HepG2 (cell line): ENCODE measurements around the gene MRNIP. TPM values are rescaled to one million over a fixed set of nuclear protein-coding genes. Genes with fewer than 3 reads are reported as not detected.

Experiments used
- CREB1 ChIP-seq, 2 experiments: fragments of 450-650 bp in 1 of 2; IDR thresholded peaks; 2 replicates each; pipeline ENCODE4 v1.6.1; 2016 to 2017; ENCODE audit warnings: control low read depth in 1 of 2, mild to moderate bottlenecking in 1 of 2, missing compliant biosample characterization in 1 of 2, missing genetic modification characterization in 1 of 2
- FOXO1 ChIP-seq: sonication (generic); formaldehyde crosslinking; IDR thresholded peaks from 2 replicates; pipeline ENCODE4 v1.4.0; 2020; ENCODE audit warnings: missing genetic modification reagents
- GLI4 ChIP-seq: sonication (generic); formaldehyde crosslinking; IDR thresholded peaks from 2 replicates; pipeline ENCODE4 v1.5.1; 2020; ENCODE audit warnings: missing genetic modification reagents, mild to moderate bottlenecking, moderate library complexity, borderline replicate concordance
- HNRNPL ChIP-seq: fragments of 200-400 bp; formaldehyde crosslinking; IDR thresholded peaks from 2 replicates; pipeline ENCODE4 v1.6.1; 2017; ENCODE audit warnings: mild to moderate bottlenecking, low read depth, low read length
- NAIF1 ChIP-seq: sonication (generic); formaldehyde crosslinking; IDR thresholded peaks from 2 replicates; pipeline ENCODE4 v1.5.0; 2020; ENCODE audit warnings: mild to moderate bottlenecking, missing genetic modification reagents, borderline replicate concordance
- RBAK ChIP-seq: sonication (generic); formaldehyde crosslinking; IDR thresholded peaks from 2 replicates; pipeline ENCODE4 v1.5.1; 2020; ENCODE audit warnings: mild to moderate bottlenecking, missing genetic modification reagents
- REL ChIP-seq: sonication (generic); formaldehyde crosslinking; conservative IDR thresholded peaks from 2 replicates; pipeline ENCODE4 v1.8.0; 2022; ENCODE audit warnings: mild to moderate bottlenecking, missing genetic modification reagents, moderate library complexity
- SP140L ChIP-seq: sonication (generic); formaldehyde crosslinking; IDR thresholded peaks from 2 replicates; pipeline ENCODE4 v1.4.0; 2020; ENCODE audit warnings: missing genetic modification reagents, borderline replicate concordance
- ZNF3 ChIP-seq: IDR thresholded peaks from 2 replicates; pipeline ENCODE4 v1.7.0; 2017; ENCODE audit warnings: inconsistent platforms
- ZNF331 ChIP-seq: sonication (generic); formaldehyde crosslinking; IDR thresholded peaks from 2 replicates; pipeline ENCODE4 v1.4.0; 2020; ENCODE audit warnings: missing genetic modification reagents
- ZNF383 ChIP-seq: sonication (generic); formaldehyde crosslinking; IDR thresholded peaks from 2 replicates; pipeline ENCODE4 v1.4.0; 2020; ENCODE audit warnings: missing genetic modification reagents, mild to moderate bottlenecking, borderline replicate concordance
- ZNF451 ChIP-seq: sonication (generic); formaldehyde crosslinking; IDR thresholded peaks from 2 replicates; pipeline ENCODE4 v1.5.0; 2020; ENCODE audit warnings: mild to moderate bottlenecking, missing genetic modification reagents
- ZNF562 ChIP-seq: sonication (generic); formaldehyde crosslinking; IDR thresholded peaks from 2 replicates; pipeline ENCODE4 v1.8.0; 2022; ENCODE audit warnings: missing genetic modification reagents, borderline replicate concordance
- ZNF83 ChIP-seq: sonication (generic); formaldehyde crosslinking; IDR thresholded peaks from 2 replicates; pipeline ENCODE4 v1.4.0; 2020; ENCODE audit warnings: missing genetic modification reagents, mild to moderate bottlenecking, borderline replicate concordance
- ZNF850 ChIP-seq: sonication (generic); formaldehyde crosslinking; conservative IDR thresholded peaks from 2 replicates; pipeline ENCODE4 v1.9.0; 2021; ENCODE audit warnings: mild to moderate bottlenecking, missing genetic modification reagents
- ZNF878 ChIP-seq: sonication (generic); formaldehyde crosslinking; IDR thresholded peaks from 2 replicates; pipeline ENCODE4 v1.8.1; 2023; ENCODE audit warnings: mild to moderate bottlenecking, missing genetic modification reagents, moderate library complexity
- polyA plus RNA-seq, 8 experiments: library from polyadenylated mRNA; depleted of rRNA in 3 of 8; stranded (reverse) in 7 of 8; unstranded in 1 of 8; fragments of >200 nt; fragmentation: Illumina TruSeq in 4 of 8; extraction: Trizol in 4 of 8; gene quantifications; 2 replicates each; pipeline versions ENCODE4 v1.2.1 to v1.2.3, GENCODE V29; 2011 to 2016; ENCODE audit warnings: low read depth in 4 of 8, missing spikeins in 1 of 8, mixed read lengths in 1 of 8; ENCODE audit not compliant: insufficient read depth in 1 of 8
- total RNA-seq, 5 experiments: library from RNA; depleted of rRNA; stranded (reverse); fragments of >200 nt; fragmentation: Illumina TruSeq; extraction: Trizol; gene quantifications; 2 replicates each; pipeline ENCODE4 v1.2.3, GENCODE V29; 2016; ENCODE audit warnings: low read depth in 1 of 5
- TF ChIP-seq, protein P1 (sequence below): IDR thresholded peaks from 2 replicates; pipeline ENCODE4 v1.4.0; 2020; ENCODE audit warnings: mild to moderate bottlenecking, missing genetic modification reagents
- TF ChIP-seq, protein P2 (sequence below): sonication (generic); formaldehyde crosslinking; IDR thresholded peaks from 2 replicates; pipeline ENCODE4 v1.4.0; 2020; ENCODE audit warnings: mild to moderate bottlenecking, missing genetic modification reagents
- TF ChIP-seq, protein P3 (sequence below): sonication (generic); formaldehyde crosslinking; IDR thresholded peaks from 2 replicates; pipeline ENCODE4 v1.9.0; 2022; ENCODE audit warnings: low read depth, missing genetic modification reagents
- TF ChIP-seq, protein P4 (sequence below): sonication (generic); formaldehyde crosslinking; IDR thresholded peaks from 2 replicates; pipeline ENCODE4 v1.5.0; 2020; ENCODE audit warnings: mild to moderate bottlenecking, missing genetic modification reagents
- TF ChIP-seq, protein P5 (sequence below): sonication (generic); formaldehyde crosslinking; conservative IDR thresholded peaks from 2 replicates; pipeline ENCODE4 v1.4.0; 2020; ENCODE audit warnings: missing genetic modification reagents

MRNIP gene
- total and polyA plus RNA-seq, 2 of the 13 experiments (the other 11 are each of a cell fraction or from before 2014, with no cell fraction given) = 15.5 to 34.1 TPM

DNA sequence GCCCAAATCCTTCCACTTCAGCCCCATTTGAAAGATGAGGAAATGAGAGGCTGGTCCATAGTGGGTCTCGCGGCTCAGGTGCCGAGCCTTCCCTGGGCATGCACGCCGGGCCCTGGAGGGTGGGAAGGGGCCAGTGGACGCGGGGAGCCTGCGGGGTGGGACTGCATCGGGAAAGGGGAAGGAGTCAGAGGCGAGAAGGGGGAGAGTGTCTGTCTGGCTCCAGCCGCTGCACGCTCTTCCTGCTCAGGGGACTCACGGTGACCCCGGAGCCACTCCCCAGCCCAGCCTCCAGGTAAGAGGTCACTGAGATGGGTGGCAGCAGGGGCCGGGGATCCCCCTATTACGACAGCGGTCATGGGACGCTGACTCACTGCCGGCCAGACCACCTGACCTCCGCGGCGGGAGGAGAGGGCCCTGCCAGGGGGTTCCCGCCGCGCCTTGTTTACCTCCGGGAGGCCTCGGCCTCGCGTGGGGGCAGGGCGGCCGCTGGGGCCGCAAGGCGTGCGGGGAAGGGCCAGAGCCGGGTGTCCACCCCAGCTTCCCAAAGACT is 39.8 kb downstream of the MRNIP start (continued):
- TF ChIP-seq, protein P1, sequence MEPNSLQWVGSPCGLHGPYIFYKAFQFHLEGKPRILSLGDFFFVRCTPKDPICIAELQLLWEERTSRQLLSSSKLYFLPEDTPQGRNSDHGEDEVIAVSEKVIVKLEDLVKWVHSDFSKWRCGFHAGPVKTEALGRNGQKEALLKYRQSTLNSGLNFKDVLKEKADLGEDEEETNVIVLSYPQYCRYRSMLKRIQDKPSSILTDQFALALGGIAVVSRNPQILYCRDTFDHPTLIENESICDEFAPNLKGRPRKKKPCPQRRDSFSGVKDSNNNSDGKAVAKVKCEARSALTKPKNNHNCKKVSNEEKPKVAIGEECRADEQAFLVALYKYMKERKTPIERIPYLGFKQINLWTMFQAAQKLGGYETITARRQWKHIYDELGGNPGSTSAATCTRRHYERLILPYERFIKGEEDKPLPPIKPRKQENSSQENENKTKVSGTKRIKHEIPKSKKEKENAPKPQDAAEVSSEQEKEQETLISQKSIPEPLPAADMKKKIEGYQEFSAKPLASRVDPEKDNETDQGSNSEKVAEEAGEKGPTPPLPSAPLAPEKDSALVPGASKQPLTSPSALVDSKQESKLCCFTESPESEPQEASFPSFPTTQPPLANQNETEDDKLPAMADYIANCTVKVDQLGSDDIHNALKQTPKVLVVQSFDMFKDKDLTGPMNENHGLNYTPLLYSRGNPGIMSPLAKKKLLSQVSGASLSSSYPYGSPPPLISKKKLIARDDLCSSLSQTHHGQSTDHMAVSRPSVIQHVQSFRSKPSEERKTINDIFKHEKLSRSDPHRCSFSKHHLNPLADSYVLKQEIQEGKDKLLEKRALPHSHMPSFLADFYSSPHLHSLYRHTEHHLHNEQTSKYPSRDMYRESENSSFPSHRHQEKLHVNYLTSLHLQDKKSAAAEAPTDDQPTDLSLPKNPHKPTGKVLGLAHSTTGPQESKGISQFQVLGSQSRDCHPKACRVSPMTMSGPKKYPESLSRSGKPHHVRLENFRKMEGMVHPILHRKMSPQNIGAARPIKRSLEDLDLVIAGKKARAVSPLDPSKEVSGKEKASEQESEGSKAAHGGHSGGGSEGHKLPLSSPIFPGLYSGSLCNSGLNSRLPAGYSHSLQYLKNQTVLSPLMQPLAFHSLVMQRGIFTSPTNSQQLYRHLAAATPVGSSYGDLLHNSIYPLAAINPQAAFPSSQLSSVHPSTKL (CRISPR knock-in tag) = peak; percentile 84; the same call in 1 of the 2 replicates
- TF ChIP-seq ZNF83 (CRISPR knock-in tag) (no peak), ZNF451 (CRISPR knock-in tag) (0 out of 2 replicates have a peak, but pooled peaks have one; percentile 25), GLI4 (CRISPR knock-in tag) (no peak), ZNF331 (CRISPR knock-in tag) (peak; percentile 66; the same call in 1 of the 2 replicates), REL (CRISPR knock-in tag) (peak; percentile 92), ZNF383 (0 out of 2 replicates have a peak, but pooled peaks have one; percentile 46), HNRNPL (no peak), ZNF3 (CRISPR knock-in tag) (no peak), NAIF1 (CRISPR knock-in tag) (no peak), CREB1 (IDR thresholded peaks at IDR 0.05) (peak; percentile 71), CREB1 (CRISPR knock-in tag; IDR thresholded peaks at IDR 0.05) (peak; percentile 80; the same call in 1 of the 2 replicates), FOXO1 (peak; percentile 97), SP140L (no peak), RBAK (CRISPR knock-in tag) (no peak), ZNF562 (CRISPR knock-in tag) (no peak), ZNF878 (CRISPR knock-in tag) (no peak; the same call in 1 of the 2 replicates), ZNF850 (CRISPR knock-in tag) (no peak)
- TF ChIP-seq, protein P2, sequence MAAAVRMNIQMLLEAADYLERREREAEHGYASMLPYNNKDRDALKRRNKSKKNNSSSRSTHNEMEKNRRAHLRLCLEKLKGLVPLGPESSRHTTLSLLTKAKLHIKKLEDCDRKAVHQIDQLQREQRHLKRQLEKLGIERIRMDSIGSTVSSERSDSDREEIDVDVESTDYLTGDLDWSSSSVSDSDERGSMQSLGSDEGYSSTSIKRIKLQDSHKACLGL (CRISPR knock-in tag) = no peak
- TF ChIP-seq, protein P3, sequence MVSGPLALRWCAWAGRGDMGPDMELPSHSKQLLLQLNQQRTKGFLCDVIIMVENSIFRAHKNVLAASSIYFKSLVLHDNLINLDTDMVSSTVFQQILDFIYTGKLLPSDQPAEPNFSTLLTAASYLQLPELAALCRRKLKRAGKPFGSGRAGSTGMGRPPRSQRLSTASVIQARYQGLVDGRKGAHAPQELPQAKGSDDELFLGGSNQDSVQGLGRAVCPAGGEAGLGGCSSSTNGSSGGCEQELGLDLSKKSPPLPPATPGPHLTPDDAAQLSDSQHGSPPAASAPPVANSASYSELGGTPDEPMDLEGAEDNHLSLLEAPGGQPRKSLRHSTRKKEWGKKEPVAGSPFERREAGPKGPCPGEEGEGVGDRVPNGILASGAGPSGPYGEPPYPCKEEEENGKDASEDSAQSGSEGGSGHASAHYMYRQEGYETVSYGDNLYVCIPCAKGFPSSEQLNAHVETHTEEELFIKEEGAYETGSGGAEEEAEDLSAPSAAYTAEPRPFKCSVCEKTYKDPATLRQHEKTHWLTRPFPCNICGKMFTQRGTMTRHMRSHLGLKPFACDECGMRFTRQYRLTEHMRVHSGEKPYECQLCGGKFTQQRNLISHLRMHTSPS = no peak
- TF ChIP-seq, protein P4, sequence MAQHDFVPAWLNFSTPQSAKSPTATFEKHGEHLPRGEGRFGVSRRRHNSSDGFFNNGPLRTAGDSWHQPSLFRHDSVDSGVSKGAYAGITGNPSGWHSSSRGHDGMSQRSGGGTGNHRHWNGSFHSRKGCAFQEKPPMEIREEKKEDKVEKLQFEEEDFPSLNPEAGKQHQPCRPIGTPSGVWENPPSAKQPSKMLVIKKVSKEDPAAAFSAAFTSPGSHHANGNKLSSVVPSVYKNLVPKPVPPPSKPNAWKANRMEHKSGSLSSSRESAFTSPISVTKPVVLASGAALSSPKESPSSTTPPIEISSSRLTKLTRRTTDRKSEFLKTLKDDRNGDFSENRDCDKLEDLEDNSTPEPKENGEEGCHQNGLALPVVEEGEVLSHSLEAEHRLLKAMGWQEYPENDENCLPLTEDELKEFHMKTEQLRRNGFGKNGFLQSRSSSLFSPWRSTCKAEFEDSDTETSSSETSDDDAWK (CRISPR knock-in tag) = no peak
- TF ChIP-seq, protein P5, sequence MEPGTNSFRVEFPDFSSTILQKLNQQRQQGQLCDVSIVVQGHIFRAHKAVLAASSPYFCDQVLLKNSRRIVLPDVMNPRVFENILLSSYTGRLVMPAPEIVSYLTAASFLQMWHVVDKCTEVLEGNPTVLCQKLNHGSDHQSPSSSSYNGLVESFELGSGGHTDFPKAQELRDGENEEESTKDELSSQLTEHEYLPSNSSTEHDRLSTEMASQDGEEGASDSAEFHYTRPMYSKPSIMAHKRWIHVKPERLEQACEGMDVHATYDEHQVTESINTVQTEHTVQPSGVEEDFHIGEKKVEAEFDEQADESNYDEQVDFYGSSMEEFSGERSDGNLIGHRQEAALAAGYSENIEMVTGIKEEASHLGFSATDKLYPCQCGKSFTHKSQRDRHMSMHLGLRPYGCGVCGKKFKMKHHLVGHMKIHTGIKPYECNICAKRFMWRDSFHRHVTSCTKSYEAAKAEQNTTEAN (CRISPR knock-in tag) = 0 out of 2 replicates have a peak, but pooled peaks have one; percentile 23
